HG02642 (cell line): ENCODE data around the gene PADI4.
"Not testable (repeated sequence)": the region's sequence is repeated elsewhere in the genome, so short reads cannot be mapped to it uniquely, and the experiment has no call there.

Experiments
- ATAC-seq: cut with Tn5 transposase; IDR thresholded peaks from one replicate; pipeline ENCODE4 v1.9.1; 2021; ENCODE audit warnings: mild to moderate bottlenecking; ENCODE audit not compliant: unreplicated experiment, poor library complexity

The PADI4 gene

DNA sequence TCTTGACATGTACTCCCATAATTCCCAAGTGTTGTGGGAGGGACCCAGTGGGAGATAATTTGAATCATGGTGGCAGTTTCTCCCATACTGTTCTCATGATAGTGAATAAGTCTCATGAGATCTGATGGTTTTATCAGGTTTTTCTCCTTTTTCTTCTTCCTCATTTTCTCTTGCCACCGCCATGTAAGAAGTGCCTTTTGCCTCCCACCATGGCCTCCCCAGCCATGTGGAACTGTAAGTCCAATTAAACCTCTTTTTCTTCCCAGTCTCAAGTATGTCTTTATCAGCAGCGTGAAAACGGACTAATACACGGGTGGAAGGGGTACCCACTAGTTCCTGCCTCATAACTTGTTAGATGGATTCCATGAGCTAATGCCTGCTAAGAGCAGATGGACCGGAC lies 37.5 kb downstream of the PADI4 start:
- not testable (repeated sequence) for ATAC-seq

DNA sequence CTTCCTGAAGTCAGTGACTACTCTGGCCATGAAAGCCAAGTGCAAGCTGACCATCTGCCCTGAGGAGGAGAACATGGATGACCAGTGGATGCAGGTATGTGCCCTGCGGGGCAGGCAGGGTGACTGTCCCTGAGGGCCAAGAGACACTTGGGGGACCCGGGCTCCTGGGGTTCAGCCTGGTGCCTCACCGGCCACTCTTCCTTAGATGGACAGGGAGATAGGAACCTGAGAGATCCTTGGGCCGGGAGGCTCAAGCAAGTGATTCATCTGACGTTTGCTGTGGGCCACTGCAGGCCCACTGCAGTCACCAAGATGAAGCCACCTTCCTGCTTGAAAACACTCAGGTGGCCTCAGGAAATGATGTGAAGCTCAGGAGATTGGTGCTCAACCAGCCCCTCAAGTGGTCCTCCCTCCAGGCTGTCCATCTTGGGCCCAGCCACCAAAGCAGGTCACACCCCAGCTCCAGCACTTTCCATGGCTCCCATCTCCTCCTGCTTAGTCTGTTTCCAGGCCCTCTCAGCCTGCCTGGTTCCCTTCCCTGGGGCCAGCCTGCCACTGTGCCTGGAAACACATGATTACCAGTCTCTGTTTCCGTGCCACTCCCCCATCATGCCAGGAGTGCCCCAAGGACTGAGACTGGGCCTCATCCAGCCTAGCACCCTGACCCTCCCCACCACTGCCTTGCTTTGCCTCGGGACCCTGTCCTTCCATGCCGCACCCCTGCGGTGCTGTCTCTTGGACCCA lies 38.2 kb downstream of the PADI4 start:
- ATAC-seq, result no peak

DNA sequence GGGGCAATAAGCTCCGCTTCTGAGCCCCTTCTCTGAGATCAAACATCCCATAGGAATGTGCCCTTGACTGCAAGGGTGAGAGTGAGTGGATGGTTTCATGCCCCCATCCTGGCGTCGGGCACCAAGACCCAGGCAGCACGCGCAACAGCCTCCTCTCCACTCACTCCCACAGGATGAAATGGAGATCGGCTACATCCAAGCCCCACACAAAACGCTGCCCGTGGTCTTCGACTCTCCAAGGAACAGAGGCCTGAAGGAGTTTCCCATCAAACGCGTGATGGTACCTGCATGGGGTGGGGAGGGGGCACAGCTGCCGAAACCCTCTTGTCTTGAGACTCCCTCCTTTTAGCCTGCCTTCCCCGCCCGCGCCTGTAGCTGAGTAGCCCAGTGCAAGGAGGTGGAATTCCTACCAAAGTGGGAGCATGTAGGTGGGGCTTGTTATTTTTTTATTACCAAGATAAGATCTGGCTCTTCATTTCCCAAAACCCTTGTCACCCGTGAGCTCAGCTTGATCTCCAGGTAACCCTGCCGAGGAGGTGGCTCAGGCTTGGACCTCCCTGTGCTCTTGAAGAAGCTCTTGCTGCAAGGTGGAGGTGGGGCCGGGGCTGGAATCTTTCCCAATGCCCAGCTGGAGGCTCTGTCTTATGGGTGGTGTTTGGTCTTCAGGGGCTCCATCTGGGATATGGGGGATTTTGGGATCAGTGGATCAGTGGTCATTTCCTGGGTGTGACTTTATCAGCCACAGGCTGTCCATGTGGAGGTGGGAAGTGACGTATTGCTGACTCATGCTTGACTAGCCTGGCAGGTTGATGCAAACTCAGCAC lies 40.0 kb downstream of the PADI4 start:
- ATAC-seq, result no peak

GRCh38 chr1:17348593-17349234 lies 40.7 kb downstream of the PADI4 start:
- no peak for ATAC-seq

GRCh38 chr1:17350083-17350482 lies 42.1 kb downstream of the PADI4 start:
- ATAC-seq, result no peak

DNA sequence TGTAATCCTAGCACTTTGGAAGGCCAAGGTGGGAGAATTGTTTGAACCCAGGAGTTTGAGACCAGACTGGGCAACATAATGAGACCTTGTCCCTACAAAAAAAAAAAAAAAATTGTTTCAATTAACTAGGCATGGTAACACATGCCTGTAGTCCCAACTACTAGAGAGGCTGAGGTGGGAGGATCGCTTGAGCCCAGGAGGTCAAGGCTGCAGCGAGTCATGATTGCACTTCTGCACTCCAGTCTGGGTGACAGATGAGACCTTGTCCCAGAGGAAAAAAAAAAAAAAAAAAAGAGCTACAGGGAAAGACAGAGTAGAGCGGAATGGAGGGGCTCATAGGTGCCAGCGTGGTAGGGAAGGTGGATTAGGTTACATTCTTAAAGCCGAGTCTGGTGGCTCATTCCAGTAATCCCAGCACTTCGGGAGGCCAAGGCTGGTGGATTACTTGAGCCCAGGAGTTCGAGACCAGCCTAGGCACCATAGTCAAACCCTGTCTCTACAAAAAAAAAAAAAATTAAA lies 43.0 kb downstream of the PADI4 start:
- no peak for ATAC-seq

DNA sequence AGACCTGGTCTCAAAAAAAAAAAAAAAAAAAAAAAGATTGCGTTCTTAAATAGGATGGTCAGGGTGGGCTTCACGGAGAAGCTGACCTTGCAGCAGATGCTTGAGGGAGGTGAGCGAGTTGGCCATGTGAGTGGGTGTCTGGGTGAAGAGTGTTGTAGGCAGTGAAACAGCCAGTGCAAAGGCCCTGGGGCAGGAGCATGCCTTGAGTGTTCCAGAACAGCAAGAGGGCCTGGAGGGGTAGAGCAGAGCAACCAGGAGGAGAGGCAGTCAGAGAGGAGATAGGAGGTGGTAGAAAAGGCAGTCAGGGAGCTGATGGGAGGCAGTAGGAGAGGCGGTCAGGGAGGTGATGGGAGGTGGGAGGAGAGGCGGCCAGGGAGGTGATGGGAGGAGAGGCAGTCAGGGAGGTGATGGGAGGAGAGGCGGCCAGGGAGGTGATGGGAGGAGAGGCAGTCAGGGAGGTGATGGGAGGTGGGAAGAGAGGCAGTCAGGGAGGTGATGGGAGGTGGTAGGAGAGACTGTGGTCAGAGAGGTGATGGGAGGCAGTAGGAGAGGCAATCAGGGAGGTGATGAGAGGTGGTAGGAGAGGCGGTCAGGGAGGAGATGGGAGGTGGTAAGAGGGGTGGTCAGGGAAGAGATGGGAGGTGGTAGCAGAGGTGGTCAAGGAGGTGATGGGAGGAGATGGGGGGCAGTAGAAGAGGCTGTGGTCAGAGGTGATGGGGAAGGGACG lies 43.8 kb downstream of the PADI4 start:
- no peak for ATAC-seq

GRCh38 chr1:17352419-17352909 lies 44.5 kb downstream of the PADI4 start:
- no peak for ATAC-seq

DNA sequence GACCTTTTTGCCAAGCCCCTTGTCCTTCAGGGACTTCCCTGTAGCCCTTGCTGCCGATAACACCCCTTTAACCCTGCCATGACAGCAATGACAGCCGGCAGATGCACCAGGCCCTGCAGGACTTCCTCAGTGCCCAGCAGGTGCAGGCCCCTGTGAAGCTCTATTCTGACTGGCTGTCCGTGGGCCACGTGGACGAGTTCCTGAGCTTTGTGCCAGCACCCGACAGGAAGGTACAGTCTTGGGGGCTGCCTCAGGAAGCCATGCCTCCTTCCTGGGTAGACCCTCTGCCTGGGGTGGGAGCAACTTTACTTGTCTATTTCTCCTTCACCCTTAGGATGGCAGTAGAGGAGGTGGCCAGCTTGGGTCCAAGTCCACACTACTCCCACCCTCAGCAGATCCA lies 47.9 kb downstream of the PADI4 start:
- no peak for ATAC-seq

- no peak for ATAC-seq
Measured at GRCh38 chr1:17356387-17357026, 48.5 kb downstream of the PADI4 start.

DNA sequence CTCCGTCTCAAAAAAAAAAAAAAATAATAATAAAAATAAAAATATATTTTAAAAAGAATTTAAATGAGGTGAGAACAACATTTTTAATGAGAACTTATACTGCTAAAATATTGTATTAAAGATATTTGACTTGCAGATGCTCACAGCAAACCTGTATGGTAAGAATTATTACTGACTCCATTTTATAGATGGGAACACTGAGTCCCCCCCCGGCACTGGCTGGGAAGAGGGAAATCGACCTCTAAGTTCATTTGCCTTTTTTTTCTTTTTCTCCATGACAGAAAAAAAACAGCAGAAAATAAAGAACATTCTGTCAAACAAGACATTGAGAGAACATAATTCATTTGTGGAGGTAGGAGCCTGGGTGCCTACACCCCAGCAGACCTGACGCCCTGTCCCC lies 50.6 kb downstream of the PADI4 start:
- no peak for ATAC-seq

- no peak for ATAC-seq
Measured at GRCh38 chr1:17359031-17359430, 51.0 kb downstream of the PADI4 start.

DNA sequence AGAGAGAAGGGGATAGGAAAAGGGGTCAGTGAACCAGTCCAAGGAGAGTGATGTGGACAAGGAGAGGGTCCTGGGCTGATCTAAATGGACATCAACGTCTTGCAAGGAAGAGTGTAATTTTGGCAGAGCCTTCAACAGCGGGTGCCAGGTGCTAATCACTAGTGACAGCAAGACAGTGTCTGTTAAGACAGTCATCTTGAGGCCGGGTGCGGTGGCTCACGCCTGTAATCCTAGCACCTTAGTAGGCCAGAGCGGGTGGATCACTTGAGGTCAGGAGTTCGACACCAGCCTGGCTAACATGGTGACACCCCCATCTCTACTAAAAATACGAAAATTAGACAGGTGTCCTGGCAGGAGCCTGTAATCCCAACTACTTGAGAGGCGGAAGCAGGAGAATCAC lies 51.8 kb downstream of the PADI4 start:
- no peak for ATAC-seq

DNA sequence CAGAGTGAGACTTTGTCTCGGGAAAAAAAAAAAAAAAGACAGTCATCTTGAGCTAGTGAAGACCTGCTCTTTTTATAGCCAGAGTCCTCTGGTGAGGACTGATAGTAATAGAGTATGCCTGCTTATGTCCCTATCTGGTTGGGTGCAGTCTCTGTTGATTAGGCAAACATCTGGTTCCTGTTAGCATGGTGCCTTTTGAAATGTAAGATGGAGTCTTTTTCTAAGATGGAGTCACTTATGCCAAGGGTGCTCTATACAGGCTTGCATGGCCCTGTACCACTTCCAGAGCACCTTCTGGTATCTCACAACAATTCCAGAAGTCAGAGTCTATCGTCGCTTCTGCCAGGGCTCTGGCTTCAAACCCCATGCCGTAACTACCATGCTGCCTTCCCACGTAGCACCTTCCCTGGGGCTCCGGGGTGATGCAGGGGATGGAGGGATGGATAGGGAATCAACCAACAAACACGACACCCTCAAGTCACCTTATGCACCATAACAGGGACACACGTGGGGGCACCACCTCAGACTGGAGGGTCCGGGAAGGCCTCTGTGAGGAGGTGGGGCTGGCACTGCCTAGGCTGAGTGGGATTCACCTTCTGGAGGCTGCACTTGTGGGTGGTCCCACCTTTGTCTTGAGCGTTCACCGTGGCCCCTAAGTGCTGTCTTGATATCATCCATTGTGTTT lies 52.4 kb downstream of the PADI4 start:
- no peak for ATAC-seq

DNA sequence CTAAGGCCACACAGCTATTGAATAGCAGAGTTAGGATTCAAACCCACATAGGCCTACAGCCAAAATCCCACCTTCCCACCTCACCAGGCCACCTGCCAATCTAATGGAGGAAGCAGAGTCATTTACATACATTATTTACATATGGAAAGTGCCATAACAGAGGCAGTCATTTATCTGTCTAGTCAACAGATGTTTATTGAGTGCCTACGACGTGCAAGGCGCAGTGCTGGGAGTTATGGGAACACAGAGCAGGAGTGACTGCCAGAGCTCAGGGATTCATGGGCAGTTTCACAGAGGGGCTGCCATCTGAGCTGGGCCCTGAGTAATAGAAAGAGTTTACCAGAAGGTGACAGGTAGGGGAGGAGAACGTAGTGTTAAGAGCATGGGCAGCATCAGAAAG lies 53.7 kb downstream of the PADI4 start:
- no peak for ATAC-seq

DNA sequence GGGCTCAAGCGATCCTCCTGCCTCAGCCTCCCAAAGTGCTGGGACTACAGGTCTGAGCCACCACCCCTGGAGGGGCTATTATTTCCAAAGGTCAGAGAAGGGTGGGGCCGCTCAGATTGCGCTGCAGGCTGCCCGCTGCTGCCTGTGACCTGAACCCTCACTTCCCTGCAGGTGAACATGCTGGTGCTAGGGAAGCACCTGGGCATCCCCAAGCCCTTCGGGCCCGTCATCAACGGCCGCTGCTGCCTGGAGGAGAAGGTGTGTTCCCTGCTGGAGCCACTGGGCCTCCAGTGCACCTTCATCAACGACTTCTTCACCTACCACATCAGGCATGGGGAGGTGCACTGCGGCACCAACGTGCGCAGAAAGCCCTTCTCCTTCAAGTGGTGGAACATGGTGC lies 55.4 kb downstream of the PADI4 start:
- ATAC-seq, result no peak

- ATAC-seq, result no peak
Measured at GRCh38 chr1:17363771-17364170, 55.8 kb downstream of the PADI4 start.

GRCh38 chr1:17365293-17365692 lies 57.3 kb downstream of the PADI4 start:
- ATAC-seq, result no peak

DNA sequence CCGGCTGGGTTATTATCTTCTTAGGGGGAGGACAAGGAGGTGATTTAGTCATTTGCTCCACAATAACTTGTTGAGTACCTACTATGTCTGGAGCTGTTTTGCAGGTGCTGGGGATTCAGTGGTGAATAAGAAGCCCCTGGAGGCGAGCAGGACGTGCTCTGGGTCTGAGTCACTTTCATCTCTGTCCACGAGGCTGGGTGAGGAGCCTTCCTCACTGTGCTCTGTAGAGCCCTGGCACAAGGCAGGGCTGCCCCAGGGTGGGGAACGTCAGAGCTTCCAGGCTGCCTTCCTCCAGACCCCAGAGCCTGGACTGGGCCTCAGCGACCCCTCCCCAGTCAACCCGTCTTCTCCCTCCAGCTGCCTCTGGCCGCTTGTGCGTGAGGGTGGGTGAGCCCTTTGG lies 61.5 kb downstream of the PADI4 start:
- no peak for ATAC-seq
